GM13977 (cell line): Measurements from ENCODE around the gene NIPA2.

Source experiments
- DNase-seq: peaks from one replicate; pipeline ENCODE4 v3.0.0; 2012; ENCODE audit warnings: low spot score
- in situ Hi-C: fragments of 300-500 bp; cut with MboI; formaldehyde crosslinking; loops from one replicate; pipeline ENCODE4 v1.12.0; 2022; ENCODE audit warnings: low sequenced_read_pairs, low pct_unique_long_range_greater_than_20kb, mixed read lengths, inconsistent platforms; ENCODE audit not compliant: unreplicated experiment
- TF ChIP-seq, protein P1 (sequence below): IDR thresholded peaks from 2 replicates; pipeline ENCODE4 v1.5.1; 2012; ENCODE audit warnings: mild to moderate bottlenecking, control low read depth; ENCODE audit not compliant: insufficient read depth; ENCODE audit errors: extremely low read depth, missing control alignments

The NIPA2 gene

DNA sequence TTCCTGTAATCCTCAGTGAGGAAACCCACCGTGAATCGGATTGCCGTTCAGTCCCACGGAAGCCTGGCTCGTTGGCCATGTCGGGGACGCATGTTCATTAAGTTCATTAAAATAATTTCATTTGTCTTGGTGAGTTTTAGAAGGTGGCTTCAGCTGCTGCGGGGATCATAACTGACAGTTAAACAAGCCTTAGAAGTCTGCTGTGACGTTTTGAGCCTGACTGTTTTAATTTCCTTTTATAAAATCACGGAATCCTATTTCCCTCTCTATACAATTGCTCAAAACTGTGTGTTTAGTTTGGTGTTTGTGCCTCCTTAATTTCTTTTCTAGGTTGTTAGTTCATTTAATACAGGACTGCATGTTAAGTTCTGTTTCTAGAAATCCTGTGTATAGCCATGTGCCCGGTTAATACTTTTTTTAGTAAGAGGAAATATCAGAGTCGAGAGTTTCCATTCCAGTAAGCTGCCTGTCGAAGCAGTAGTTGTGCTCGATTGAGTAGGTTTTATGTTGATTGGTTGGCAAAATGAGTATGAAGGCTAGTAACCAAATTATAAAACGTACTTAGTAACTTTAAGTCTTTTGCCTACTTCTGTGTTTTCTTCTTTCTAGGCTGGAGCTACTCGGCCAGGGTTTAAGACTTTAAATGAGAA, 705 bp downstream of the NIPA2 start:
- TF ChIP-seq, protein P1, sequence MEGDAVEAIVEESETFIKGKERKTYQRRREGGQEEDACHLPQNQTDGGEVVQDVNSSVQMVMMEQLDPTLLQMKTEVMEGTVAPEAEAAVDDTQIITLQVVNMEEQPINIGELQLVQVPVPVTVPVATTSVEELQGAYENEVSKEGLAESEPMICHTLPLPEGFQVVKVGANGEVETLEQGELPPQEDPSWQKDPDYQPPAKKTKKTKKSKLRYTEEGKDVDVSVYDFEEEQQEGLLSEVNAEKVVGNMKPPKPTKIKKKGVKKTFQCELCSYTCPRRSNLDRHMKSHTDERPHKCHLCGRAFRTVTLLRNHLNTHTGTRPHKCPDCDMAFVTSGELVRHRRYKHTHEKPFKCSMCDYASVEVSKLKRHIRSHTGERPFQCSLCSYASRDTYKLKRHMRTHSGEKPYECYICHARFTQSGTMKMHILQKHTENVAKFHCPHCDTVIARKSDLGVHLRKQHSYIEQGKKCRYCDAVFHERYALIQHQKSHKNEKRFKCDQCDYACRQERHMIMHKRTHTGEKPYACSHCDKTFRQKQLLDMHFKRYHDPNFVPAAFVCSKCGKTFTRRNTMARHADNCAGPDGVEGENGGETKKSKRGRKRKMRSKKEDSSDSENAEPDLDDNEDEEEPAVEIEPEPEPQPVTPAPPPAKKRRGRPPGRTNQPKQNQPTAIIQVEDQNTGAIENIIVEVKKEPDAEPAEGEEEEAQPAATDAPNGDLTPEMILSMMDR = no peak
- in situ Hi-C loops = no loop called here
- DNase-seq = peak; percentile 37

DNA sequence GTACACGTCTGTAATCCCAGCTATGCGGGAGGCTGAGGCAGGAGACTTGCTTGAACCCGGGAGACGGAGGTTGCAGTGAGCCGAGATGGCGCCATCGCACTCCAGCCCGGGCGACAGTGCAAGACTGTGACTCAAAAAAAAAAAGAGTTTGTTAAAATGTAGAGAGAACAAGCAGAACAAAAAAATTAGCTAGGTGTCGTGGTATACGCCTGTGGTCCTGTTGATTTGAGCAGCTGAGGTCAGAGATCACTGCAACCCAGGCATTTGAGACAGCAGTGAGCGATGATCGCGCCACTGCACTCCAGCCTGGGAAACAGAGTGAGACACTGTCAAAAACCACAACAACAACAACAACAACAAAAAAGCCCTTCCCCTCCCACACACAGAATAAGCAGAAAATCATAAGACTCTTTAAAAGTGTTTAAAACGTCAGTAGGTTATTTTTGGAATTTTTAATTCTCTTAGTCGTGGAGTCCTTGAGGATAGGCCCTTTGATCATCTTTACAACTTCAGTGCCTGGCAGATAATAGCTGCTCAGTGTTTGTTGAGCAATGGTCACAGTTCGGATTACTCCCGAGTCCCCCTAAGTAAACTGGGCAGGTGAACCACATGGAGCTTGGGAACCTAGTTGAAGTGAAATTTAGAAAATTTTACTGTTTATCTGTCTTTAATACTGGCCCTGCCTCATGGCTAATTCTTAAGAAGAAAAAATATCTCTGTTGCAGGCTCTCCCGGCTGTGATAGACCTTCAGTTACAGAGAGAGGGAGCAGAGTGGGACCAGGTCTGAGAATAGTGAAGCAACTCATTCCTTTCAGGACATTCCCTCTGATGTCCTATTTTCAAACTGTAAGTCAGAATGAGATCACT, 6.2 kb downstream of the NIPA2 start:
- in situ Hi-C loops = no loop called here
- DNase-seq = no peak
- TF ChIP-seq, protein P1 = no peak

GRCh38 chr15:22845289-22845900, 6.9 kb downstream of the NIPA2 start:
- no peak for DNase-seq
- in situ Hi-C loops = no loop called here
- TF ChIP-seq, protein P1 = no peak

GRCh38 chr15:22846073-22846472, 7.6 kb downstream of the NIPA2 start:
- in situ Hi-C loops = no loop called here
- no peak for DNase-seq

DNA sequence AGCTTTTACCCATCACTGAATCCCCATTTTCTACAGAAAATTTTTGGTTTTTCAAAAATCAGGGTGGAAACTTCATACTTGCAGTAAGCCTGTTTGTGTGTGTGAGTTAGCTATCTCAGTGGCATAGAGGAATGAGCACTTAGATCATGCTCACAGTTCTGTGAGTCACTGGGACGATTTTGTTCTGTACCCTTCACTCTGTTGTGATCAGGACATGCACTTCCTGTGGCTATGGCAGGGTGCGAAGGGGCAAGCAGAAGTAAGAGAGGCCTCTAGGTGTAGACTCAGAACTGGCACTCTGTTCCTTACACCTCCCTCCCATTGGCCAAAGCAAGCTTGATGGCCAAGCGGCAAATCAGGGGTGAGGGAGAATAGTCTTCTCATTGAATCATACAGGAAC, 11.6 kb downstream of the NIPA2 start:
- TF ChIP-seq, protein P1 = no peak
- DNase-seq = no peak
- in situ Hi-C loops = no loop called here

More at GRCh38 chr15:22846073-22846472, 7.6 kb downstream of the NIPA2 start:
- TF ChIP-seq, protein P1 = no peak

- no peak for DNase-seq
- in situ Hi-C loops = no loop called here
- TF ChIP-seq, protein P1 = no peak
These were observed 13.0 kb downstream of the NIPA2 start for GRCh38 chr15:22851513-22851912.
